Adrenal gland (tissue), 5 donors: ENCODE measurements around the gene FHL3.

Experiments used
- CTCF ChIP-seq, 6 experiments: fragments of 450-650 bp in 4 of 6; fragments of 200-600 bp in 2 of 6; sonication (generic) in 1 of 6; IDR thresholded peaks; 1 replicate in 5 of 6; 2 replicates in 1 of 6; pipeline versions ENCODE4 v1.5.1 to v1.8.0; 2016 to 2021; ENCODE audit warnings: antibody characterized with exemption in 6 of 6, mild to moderate bottlenecking in 2 of 6, moderate library complexity in 1 of 6
- POLR2A ChIP-seq, 2 donors: fragments of 450-650 bp; IDR thresholded peaks; one replicate each; pipeline ENCODE4 v1.6.1; 2017; ENCODE audit warnings: antibody characterized with exemption in 2 of 2, mild to moderate bottlenecking in 2 of 2, moderate library complexity in 1 of 2
- donor health status: DM: no; HTN: no; CAD: no.

GRCh38 chr1:37998913-37999429 is 6.3 kb downstream of the FHL3 start:
- TF ChIP-seq CTCF (IDR thresholded peaks at IDR 0.05) (no peak), POLR2A (IDR thresholded peaks at IDR 0.05) (no peak)
